GM23248 (cell line): ENCODE results near the gene BBOX1. TPM values are rescaled to one million over a fixed set of nuclear protein-coding genes. Genes with fewer than 3 reads are reported as not detected.

Experiments used
- DNase-seq: peaks from one replicate; pipeline ENCODE4 v3.0.0-alpha.2; 2015
- H2AFZ ChIP-seq: fragments of 200-600 bp; sonication (generic); 2 replicates; pipeline ENCODE4 v1.6.1; 2016; ENCODE audit warnings: antibody characterized with exemption
- H3F3A ChIP-seq: fragments of 200-600 bp; sonication (generic); 2 replicates; pipeline ENCODE4 v1.6.1; 2016; ENCODE audit warnings: mild to moderate bottlenecking, antibody characterized with exemption, mixed run types; ENCODE audit not compliant: insufficient read depth
- H3K27ac ChIP-seq: fragments of 200-600 bp; sonication (generic); 2 replicates; pipeline ENCODE4 v1.5.1; 2016; ENCODE audit warnings: mild to moderate bottlenecking
- H3K27me3 ChIP-seq: fragments of 200-600 bp; sonication (generic); replicated peaks from 2 replicates; pipeline ENCODE4 v1.6.1; 2016; ENCODE audit warnings: mild to moderate bottlenecking; ENCODE audit not compliant: insufficient read depth
- H3K36me3 ChIP-seq: fragments of 200-600 bp; sonication (generic); 2 replicates; pipeline ENCODE4 v1.6.1; 2016; ENCODE audit warnings: low read depth, mild to moderate bottlenecking
- H3K4me1 ChIP-seq: fragments of 200-600 bp; sonication (generic); 2 replicates; pipeline ENCODE4 v1.6.1; 2016; ENCODE audit warnings: mild to moderate bottlenecking; ENCODE audit not compliant: insufficient read depth
- H3K4me2 ChIP-seq: fragments of 200-600 bp; sonication (generic); one replicate; pipeline ENCODE4 v1.6.1; 2016; ENCODE audit warnings: mild to moderate bottlenecking; ENCODE audit not compliant: unreplicated experiment
- H3K4me3 ChIP-seq: fragments of 200-600 bp; sonication (generic); 2 replicates; pipeline ENCODE4 v1.5.1; 2016; ENCODE audit warnings: mild to moderate bottlenecking
- H3K79me2 ChIP-seq: fragments of 200-600 bp; sonication (generic); 2 replicates; pipeline ENCODE4 v1.6.1; 2016; ENCODE audit warnings: mild to moderate bottlenecking; ENCODE audit not compliant: insufficient read depth
- H3K9ac ChIP-seq: fragments of 200-600 bp; sonication (generic); 2 replicates; pipeline ENCODE4 v1.6.1; 2016; ENCODE audit warnings: mild to moderate bottlenecking
- H3K9me2 ChIP-seq: fragments of 200-600 bp; sonication (generic); 2 replicates; pipeline ENCODE4 v1.6.1; 2016; ENCODE audit warnings: mixed run types, mild to moderate bottlenecking, moderate library complexity; ENCODE audit not compliant: insufficient read depth
- H3K9me3 ChIP-seq: fragments of 200-600 bp; sonication (generic); one replicate; pipeline ENCODE4 v1.6.1; 2017; ENCODE audit warnings: low read depth
- H4K20me1 ChIP-seq: fragments of 200-600 bp; sonication (generic); 2 replicates; pipeline ENCODE4 v1.6.0; 2016; ENCODE audit not compliant: insufficient read depth
- EZH2 ChIP-seq: fragments of 200-600 bp; sonication (generic); IDR thresholded peaks from 2 replicates; pipeline ENCODE4 v1.6.1; 2018; ENCODE audit warnings: antibody characterized with exemption, mild to moderate bottlenecking; ENCODE audit not compliant: insufficient read depth, poor library complexity, severe bottlenecking
- EZH2phosphoT487 ChIP-seq: fragments of 200-600 bp; sonication (generic); IDR thresholded peaks from 2 replicates; pipeline ENCODE4 v1.6.1; 2018; ENCODE audit warnings: antibody characterized with exemption, moderate library complexity, mild to moderate bottlenecking, low read depth; ENCODE audit not compliant: insufficient read depth
- WGBS, 2 experiments: methylation state at CpG; one replicate each; pipeline ENCODE4 v1.1.6; 2015 to 2017; ENCODE audit warnings: low lambda C conversion rate in 2 of 2, low coverage in 1 of 2; ENCODE audit errors: missing lambda C conversion rate in 2 of 2; 5-methylcytosine and 5-hydroxymethylcytosine counted together
- in situ Hi-C: fragments of 300-500 bp; cut with MboI; formaldehyde crosslinking; loops from 2 replicates; pipeline ENCODE4 v1.15.0; 2020
- polyA plus RNA-seq: library from polyadenylated mRNA; unstranded; fragments of >200 nt; fragmentation: Nextera tagmentation; extraction: Ambion mirVana; gene quantifications from 2 replicates; pipeline ENCODE4 v1.2.1, GENCODE V29; 2016
- total RNA-seq: library from RNA; depleted of rRNA; stranded (reverse); fragments of >200 nt; shearing (Covaris generic); gene quantifications from 2 replicates; pipeline ENCODE4 v1.2.3, GENCODE V29; 2014

BBOX1 gene
- total and polyA plus RNA-seq, 2 experiments from 2014 or later: 0.23 TPM; not detected in 1

DNA sequence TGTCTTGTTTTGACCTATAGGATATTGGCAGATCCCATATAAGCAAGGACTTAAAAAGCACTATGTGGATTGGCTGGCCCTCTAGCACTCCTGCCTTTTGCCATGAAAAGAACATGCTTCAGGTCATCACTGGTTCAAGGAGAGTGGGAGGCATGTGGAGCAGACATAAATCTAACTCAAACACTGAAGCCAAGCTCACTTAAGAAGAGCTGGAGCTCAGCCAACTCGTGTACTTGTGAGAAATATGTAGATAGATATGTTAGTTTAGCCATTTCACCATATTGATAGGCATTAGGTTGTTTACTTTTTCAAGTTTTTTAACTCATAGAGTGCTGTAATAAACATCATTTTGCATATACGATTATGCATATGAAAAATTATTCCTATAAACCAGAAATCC is 19.9 kb upstream of the BBOX1 start:
- no peak overlapping the region for H2AFZ ChIP-seq
- H3F3A ChIP-seq: no peaks in the 10 kb centered on the region
- no peak overlapping the region for H3K4me2 ChIP-seq
- no peak for TF ChIP-seq EZH2phosphoT487
- no peak for TF ChIP-seq EZH2
- H3K36me3 ChIP-seq: no peaks in the 10 kb centered on the region
- no peaks in the 10 kb centered on the region for H3K9me3 ChIP-seq
- no peaks in the 10 kb centered on the region for H3K4me1 ChIP-seq
- no peak overlapping the region for H3K4me3 ChIP-seq
- in situ Hi-C loops: no loop called here
- no peaks in the 10 kb centered on the region for H3K9me2 ChIP-seq
- H3K9ac ChIP-seq: no peak overlapping the region
- H3K27me3 ChIP-seq: no peaks in the 10 kb centered on the region
- no peaks in the 10 kb centered on the region for H4K20me1 ChIP-seq
- DNase-seq: no peak
- no peak overlapping the region for H3K27ac ChIP-seq
- 52 to 65% methylated on average over 2 of the region's 2 CpGs for WGBS, 2 experiments
- no peaks in the 10 kb centered on the region for H3K79me2 ChIP-seq

DNA sequence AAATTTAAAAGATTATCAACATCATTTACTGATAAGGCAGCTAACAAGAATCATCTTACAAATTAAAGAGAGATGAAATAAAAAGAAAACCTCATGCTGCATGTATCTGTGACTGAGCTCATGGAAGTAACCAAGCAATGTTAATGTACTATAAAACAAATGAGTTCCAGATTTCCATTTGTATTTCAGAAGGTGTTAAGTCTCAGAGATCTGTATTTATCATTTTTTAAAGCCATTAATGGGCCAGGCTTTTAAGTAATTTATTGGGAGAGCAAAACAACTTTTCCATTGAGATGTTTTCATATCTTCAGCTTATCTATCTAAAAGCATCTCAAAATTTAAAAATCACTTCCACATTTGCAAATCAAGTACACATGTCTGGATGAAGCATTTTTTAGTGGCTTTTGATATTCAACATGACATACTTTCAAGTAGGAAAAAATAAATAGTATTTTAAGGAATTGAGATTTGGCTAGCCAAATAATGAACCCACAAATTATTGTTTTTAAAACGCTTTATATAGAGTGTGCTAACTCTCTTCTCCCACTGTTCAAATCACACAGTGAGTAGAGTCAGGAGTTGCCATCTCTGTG is 17.9 kb upstream of the BBOX1 start:
- Histone ChIP-seq H3K27me3 (no peaks in the 10 kb centered on the region), H3K9me3 (no peaks in the 10 kb centered on the region), H3K9ac (no peak overlapping the region), H3K36me3 (no peaks in the 10 kb centered on the region), H3K27ac (no peak overlapping the region), H2AFZ (no peak overlapping the region), H3K4me3 (no peak overlapping the region), H3K4me2 (no peak overlapping the region), H3F3A (no peaks in the 10 kb centered on the region), H3K79me2 (no peaks in the 10 kb centered on the region), H3K9me2 (no peaks in the 10 kb centered on the region), H3K4me1 (no peaks in the 10 kb centered on the region), H4K20me1 (no peaks in the 10 kb centered on the region)
- no peak for DNase-seq
- no peak for TF ChIP-seq EZH2
- WGBS, 2 experiments: 14 to 17% methylated on average over 1 of the region's 1 CpG
- in situ Hi-C loops: no loop called here

DNA sequence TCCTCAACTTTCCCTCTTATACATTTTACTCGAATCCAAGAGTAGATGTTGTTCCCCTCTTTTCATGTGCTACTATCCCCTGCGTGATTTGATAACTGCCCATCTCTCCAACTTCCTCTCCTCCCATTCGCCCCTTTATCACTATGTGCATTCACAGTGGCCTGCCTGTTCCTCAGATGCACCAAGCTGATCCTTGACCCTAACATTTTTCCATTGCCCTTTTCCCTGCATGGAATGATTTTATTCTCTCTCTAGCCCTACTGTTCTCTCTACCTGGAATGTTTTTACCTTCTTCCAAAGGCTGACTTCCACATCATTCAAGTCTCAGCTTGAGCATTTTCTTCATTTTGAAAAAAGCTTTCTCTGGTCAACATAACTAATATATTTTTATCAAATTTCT is 15.8 kb upstream of the BBOX1 start:
- WGBS, 2 experiments: 89 to 93% methylated on average over 3 of the region's 3 CpGs

DNA sequence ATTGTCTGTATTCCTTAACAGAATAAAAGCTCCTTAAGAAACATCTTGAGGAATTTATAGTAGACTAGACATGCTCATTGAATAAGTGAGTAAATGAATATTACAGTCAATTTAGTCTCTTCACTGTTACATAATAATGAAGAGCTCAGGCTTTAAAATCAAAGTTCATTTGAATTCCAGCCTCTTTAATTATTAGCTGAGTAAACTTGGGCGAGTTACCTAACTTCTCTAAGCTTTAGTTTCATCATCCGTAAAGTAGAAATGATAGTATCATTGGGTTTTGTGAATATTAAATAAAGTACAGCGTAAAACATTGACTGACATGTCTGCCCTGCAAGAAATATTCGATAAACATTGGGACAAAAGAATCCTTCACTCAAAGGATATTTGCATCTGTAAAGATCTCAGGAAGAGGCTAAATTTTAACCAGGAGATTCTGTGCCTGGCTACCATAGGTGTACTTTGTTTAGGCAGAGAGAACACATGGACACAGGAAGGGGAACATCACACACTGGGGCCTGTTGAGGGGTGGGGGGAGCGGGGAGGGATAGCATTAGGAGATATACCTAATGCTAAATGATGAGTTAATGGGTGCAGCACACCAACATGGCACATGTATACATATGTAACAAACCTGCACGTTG is 15.2 kb upstream of the BBOX1 start:
- no peaks in the 10 kb centered on the region for H3K79me2 ChIP-seq
- no peak overlapping the region for H2AFZ ChIP-seq
- no peaks in the 10 kb centered on the region for H3K9me2 ChIP-seq
- no peaks in the 10 kb centered on the region for H3K4me1 ChIP-seq
- no peak overlapping the region for H3K4me3 ChIP-seq
- H3K9ac ChIP-seq: no peak overlapping the region
- H3K4me2 ChIP-seq: no peak overlapping the region
- TF ChIP-seq EZH2phosphoT487: no peak
- no peak for TF ChIP-seq EZH2
- no peak overlapping the region for H3K27ac ChIP-seq
- no peaks in the 10 kb centered on the region for H3K27me3 ChIP-seq
- DNase-seq: no peak
- no peaks in the 10 kb centered on the region for H3F3A ChIP-seq
- no peaks in the 10 kb centered on the region for H4K20me1 ChIP-seq
- WGBS, 2 experiments: 86 to 88% methylated on average over 6 of the region's 6 CpGs
- no peaks in the 10 kb centered on the region for H3K36me3 ChIP-seq
- in situ Hi-C loops: no loop called here
- H3K9me3 ChIP-seq: no peaks in the 10 kb centered on the region

More for the DNA sequence above, 15.8 kb upstream of the BBOX1 start:
- no peaks in the 10 kb centered on the region for H3F3A ChIP-seq
- no peaks in the 10 kb centered on the region for H3K79me2 ChIP-seq
- H3K27me3 ChIP-seq: no peaks in the 10 kb centered on the region
- H3K9me2 ChIP-seq: no peaks in the 10 kb centered on the region
- no peak for TF ChIP-seq EZH2phosphoT487
- no peak for TF ChIP-seq EZH2
- no peaks in the 10 kb centered on the region for H3K4me1 ChIP-seq
- H2AFZ ChIP-seq: no peak overlapping the region
- no peaks in the 10 kb centered on the region for H3K36me3 ChIP-seq
- in situ Hi-C loops: no loop called here
- H3K9ac ChIP-seq: no peak overlapping the region
- no peak for DNase-seq
- H3K27ac ChIP-seq: no peak overlapping the region
- H3K9me3 ChIP-seq: no peaks in the 10 kb centered on the region
- H3K4me3 ChIP-seq: no peak overlapping the region
- no peaks in the 10 kb centered on the region for H4K20me1 ChIP-seq
- no peak overlapping the region for H3K4me2 ChIP-seq
